T-helper 2 cell (primary cell): ENCODE data around the gene TRIM62.

Experiments
- DNase-seq, 5 experiments: peaks; one replicate each; pipeline versions ENCODE4 v3.0.0 to v3.0.0-alpha.2; 2012 to 2022
- total RNA-seq, 2 donors: gene quantifications; one replicate each; lab custom pipeline; 2026; lab: John Stamatoyannopoulos, UW

TRIM62 gene
- total RNA-seq: 21.5 to 31.8 reads per million in 2 donors

DNA sequence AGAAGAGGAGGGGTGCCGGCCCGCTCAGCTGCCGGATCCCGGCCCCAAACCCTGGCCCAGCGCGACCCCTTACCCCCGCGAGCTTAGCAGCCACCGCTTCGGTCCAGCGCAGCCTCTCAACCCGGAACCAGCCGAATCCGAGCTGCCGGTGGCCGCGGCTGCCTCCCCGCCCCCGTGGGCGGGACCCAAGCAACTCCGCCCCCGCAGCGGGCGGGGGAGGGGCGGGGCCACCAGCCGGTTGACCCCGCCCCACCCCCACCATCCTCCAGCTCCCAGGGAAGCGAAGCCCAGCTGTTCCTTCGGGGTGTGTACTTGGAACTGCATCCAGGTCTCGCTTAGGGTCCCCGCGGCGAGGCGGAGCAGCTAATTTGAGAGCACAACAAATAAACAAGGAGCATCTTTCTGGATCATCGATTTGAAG lies at the start of gene TRIM62:
TSS of gene TRIM62 (minus strand) at position 123 of the 421 bp plus-strand sequence. CDS start 611 bp downstream, outside the sequence.
- DNase-seq: peak; percentile 47 to 78 (median 65)

DNA sequence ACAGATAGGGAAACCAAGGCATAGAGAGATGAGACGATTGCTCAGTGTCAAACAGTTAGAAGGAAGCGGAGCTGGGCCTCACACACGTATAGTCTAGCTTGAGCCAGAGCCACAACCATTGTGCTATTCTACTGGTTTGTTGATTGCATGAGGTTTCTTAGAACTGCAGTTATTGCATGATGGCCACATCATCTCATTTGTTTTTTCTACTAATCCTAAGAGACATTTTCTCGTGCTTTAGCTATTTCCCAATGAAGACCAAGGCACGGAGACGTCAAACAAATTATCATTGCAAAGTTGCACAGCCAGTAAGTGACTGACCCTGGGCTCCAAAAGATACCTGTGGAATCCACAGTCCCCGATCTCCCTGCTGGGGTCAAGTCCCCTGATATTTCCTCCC lies 49.3 kb upstream of the TRIM62 start:
- DNase-seq: no peak

DNA sequence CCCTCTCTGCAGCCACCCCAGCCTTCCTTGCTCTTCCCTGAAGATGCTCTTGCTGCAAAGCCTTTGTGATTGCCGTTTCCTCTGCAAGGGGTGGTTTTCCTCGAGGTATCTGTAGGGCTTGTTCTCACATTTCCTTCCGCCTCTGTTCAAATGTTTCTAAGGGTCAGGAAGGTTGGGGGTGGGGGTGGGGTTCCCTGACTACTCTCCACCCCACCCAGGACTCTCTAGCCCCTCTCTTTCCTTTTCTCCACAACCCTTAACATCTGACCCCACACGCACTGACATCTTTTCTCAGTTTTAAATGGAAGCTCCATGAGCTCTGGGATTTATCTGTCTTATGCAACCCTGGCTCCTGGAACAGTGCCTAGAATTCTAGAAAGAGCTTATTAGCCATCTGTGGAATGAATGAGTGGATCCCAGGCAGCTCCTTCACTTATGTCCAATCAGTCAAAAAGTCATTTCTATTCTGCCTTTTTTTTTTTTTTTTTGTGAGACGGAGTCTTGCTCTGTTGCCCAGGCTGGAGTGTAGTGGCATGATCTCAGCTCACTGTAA lies 47.2 kb upstream of the TRIM62 start:
- no peak for DNase-seq

DNA sequence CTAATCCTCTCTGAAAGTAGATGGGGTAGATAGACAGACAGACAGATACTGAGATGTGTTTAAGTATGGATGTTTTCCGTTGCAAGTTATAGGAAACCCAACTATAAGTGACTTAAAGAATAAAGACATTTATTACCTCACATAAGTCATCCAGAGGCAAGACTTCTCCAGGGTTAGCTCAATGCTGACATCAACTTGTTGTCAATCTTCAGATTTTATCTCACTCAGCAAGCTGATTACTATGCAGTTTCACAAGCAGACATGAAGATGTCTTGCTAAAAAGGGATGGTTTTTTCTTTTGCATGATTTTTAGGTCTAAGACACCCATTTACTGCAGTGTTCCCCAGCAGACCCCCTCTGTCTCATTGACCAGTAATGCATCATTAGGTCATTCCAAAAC lies 43.7 kb upstream of the TRIM62 start:
- DNase-seq: peak in 1 of 5 experiments; percentile 82

DNA sequence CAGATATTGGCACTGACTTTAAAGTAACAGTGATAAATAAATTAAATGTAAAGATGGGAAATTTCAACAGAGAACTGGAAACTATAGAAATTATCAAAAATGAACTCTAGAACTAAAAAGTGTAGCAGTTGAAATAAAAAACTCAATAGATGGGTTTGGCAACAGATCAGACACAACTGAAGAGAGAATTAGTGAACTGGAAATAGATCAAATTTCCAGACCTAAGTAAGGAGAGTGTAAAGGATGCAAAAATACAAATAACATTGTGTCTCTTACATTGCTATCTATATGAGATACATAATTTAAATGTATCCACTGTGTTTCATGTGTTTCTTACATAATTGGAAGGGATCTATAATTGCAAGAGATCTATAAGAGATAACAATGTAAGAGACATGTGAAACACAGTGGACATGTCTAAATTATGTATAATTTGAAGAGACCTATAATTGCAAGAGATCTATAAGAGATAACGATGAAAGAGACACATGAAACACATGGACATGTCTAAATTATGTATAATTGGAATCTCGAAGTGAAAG lies 42.4 kb upstream of the TRIM62 start:
- DNase-seq: peak in 1 of 5 experiments; percentile 10

DNA sequence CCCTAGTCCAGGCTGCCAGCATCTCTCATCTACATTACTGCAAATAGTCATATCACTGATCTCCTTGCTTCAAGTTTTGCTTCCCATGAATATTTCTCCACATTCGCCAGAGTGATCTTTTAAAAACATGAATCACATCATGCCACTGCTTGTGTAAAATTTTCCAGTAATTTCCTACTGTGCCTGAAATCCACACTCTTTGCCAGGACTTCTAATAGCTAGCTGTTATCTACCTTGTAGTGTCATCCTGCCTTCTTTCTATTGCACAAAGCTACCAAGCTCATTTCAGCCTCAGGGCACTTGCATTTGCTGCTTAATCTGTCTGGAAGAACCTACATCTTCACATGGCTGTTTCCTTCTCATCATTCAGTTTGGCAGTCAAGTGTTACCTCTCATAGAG lies 40.5 kb upstream of the TRIM62 start:
- DNase-seq: no peak

GRCh38 chr1:33221385-33221758 lies 39.5 kb upstream of the TRIM62 start:
- DNase-seq: no peak

DNA sequence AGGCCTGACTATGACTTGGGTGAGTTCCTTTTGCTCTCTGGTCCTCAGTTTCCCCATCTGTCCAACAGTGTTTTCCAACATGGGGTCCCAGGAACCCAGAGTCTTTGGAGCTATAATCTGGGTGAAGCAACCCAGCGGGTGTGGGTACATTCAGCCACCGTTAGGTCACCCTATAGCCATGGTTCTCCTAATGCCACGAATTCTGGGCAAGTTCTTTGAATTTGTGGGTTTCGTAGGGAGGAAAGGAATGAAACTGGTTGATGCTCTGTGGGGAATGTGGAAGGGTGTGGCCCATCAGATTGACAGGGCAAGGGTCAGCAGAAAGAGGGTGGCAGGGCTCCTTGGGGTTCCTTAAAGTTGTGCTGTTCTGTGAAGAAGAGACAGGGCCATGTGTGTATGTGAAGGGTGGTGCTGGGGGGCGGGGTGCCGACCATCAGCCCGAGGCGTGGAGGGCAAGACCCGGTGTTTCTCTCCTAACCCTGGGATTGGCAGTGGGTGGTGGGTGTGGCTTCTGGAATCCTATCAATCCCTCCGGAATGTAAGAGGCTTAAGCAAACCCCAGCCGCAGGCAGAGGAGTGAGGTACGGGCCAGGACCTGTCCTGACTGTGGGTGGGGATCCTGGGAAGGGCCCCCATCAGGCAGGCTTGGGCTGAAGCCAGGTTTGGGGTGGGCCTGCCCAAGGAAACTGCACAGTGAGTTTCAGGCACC lies 39.0 kb upstream of the TRIM62 start:
- DNase-seq: no peak

GRCh38 chr1:33219886-33220661 lies 38.2 kb upstream of the TRIM62 start:
- DNase-seq: no peak

DNA sequence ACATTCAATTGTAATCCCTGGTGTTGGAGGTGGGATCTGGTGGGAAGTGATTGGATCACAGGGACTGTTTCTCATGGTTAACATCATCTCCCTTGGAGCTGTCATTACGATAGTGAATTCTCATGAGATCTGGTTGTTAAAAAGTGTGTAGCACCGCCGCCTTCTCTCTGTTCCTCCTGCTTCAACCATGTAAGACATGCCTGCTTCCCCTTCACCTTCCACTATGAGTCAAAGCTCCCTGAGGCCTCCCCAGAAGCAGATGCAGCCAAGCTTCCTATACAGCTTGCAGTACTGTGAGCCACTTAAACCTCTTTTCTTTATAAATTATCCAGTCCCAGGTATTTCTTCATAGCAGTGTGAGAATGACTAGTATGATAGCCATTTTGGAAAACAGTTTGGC lies 30.1 kb upstream of the TRIM62 start:
- DNase-seq: no peak

DNA sequence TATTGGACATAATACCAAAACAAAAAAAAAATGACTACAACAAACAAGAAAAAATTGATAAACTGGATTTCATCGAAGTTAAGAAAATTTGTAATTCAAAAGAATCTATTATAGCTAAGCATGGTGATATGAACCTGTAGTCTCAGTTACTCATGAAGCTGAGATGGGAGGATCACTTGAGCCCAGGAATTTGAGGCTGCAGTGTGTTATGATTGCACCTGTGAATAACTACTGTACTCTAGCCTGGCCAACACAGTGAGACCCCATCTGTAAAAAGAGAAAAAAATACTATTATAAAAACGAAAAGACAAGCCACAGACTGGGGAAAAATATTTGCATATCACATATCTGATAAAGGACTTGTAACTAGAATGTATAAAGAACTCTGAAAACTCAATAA lies 24.5 kb upstream of the TRIM62 start:
- DNase-seq: no peak

- no peak for DNase-seq
Observed at GRCh38 chr1:33195556-33195955, 13.7 kb upstream of the TRIM62 start.

DNA sequence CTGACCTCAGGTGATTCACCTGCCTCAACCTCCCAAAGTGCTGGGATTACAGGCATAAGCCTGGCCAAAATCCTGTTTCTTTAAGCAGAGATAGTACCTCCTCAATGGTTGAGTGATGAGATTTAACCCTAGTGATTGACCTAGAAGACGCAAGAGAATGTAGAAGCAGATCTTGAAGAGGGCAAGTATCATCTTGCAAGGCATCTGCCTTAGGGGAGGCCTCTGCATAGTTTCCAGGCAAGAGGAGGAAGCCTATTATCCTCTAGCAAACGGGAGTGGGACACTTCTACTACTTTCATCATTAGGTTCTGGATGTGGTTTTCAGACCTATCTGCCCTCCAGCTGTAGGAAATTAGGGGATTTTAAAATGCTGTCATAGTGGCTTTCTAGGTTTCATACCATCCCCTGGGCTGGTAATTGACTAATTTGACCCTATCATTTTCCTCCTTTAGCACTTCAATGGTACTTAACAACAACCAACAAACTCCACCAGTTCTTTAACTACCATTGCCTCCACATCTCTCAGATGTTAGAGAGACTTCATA lies 10.0 kb upstream of the TRIM62 start:
- no peak for DNase-seq

GRCh38 chr1:33190701-33191100 lies 8.9 kb upstream of the TRIM62 start:
- no peak for DNase-seq

DNA sequence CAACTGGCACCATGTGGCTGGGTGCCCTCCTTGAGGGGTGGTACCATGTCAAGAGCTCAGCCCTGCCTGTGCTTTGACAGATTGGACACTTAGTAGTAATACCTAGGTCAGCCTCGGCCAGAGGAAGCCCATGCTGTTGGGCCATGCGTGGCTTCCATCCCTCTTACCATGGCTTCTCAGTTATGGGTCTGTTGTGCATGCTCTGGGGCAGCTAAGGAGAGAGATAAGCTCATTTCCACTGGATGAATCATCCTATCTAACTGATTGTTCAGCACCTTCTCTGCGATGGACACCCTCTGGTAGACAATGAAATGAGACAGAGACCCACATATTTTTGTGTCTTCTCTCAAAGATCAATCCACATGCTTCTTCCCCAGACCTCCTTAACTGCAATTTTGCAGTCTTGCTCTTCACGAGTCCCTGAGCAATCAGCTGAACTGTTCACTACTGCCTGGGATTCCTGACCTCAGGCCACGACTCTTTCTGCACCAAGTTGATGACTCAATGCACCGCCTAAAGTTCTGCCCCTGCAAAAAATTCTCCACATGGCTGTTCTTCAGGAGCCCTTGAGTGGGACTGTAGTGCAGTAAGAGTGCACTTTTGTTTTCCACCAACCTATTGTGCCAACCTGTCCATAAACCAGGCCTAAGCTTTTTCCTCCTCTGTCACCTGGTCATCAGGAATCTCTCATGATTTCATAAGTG lies 6.9 kb upstream of the TRIM62 start:
- no peak for DNase-seq

DNA sequence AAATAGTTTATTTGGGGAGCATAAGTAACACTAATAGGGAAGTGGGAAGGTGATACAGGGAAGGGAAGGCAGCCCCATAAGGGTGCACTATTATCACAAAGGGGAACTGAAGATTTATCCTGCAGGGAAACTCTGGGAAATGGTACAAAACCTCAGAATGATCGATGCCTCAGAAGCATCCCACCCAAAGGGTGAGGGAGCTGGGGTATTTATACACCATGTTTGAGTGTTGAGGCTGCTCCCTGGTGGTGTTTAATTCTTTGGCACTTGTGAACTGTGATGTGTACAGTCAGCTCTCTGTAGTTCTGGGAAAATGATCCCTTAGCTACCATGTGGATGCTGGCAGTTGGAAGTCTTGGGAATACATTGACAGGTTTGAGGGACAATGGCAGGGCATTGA lies 5.1 kb upstream of the TRIM62 start:
- DNase-seq: no peak

- no peak for DNase-seq
Observed at GRCh38 chr1:33185541-33185940, 3.7 kb upstream of the TRIM62 start.

DNA sequence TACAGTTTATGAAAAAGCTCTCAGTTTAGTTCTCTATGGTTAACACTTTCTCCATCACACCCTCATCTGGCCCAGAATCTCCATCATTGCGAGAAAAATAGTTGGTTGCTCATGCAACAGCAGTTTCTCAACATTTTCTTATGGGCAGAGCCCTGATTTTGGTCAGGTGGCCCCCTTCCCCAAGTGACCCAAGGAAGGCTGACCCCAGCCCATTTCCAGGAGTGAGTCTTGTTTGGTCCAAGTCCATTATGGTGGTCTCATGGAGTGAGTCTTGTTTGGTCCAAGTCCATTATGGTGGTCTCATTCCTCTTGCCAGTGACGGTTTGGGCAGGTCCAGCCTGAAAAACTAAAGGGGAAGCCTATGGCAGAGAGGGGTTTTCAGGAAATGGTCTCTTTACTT lies 1.5 kb upstream of the TRIM62 start:
- no peak for DNase-seq

DNA sequence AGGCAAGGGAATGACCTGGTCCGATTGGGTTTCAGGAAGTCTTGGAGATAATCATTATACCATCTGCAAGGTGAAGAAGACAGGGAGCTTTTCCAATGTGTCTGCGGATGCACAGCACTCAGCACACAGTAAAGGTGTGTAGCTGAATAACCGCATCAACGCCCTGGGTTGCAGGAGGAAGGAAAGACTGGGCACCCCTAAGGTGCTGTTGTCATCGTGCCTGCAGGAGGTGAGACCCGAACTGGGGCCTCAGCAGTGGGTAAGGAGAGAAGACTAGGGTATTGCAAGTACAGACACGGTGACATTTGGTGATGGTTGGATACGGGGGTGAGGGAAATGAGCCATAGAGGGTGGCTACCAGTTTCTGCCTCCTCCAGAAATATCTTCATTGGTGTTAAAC lies 1.1 kb upstream of the TRIM62 start:
- peak in 1 of 5 experiments; percentile 24 for DNase-seq

- no peak for DNase-seq
Observed at GRCh38 chr1:33182401-33182841, 578 bp upstream of the TRIM62 start.

- DNase-seq: peak in 4 of 5 experiments; percentile 14 to 91 (median 69)
Observed at GRCh38 chr1:33180911-33181890, 642 bp downstream of the TRIM62 start.
